GM21825 (cell line): ENCODE data around the gene KLHL29.
A peak's percentile ranks its signal among the peaks of the same experiment; 100 is the strongest.

Experiments used
- ATAC-seq: cut with Tn5 transposase; IDR thresholded peaks from one replicate; pipeline ENCODE4 v1.9.1; 2021; ENCODE audit warnings: mild to moderate bottlenecking, moderate library complexity; ENCODE audit not compliant: unreplicated experiment

KLHL29 gene

DNA sequence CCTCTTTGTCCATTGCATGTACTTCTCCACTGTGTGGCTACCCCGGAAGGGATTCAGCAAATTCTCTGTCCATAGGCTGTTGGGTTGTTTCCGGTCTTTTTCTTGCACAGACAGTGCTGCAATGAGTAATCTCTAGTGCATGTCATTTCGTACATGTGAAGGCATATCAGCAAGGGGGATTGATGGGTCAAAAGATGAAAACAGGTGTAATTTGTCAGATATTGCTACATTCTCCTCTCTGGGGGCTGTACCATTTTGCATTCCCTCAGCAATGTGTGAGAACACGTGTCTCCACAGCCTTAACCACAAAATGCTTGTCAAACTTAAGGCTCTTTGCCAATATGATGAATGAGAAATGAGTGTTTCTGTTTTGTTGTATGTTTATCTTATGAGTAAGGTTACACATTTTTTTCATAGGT, 60.5 kb downstream of the KLHL29 start:
- no peak for ATAC-seq

DNA sequence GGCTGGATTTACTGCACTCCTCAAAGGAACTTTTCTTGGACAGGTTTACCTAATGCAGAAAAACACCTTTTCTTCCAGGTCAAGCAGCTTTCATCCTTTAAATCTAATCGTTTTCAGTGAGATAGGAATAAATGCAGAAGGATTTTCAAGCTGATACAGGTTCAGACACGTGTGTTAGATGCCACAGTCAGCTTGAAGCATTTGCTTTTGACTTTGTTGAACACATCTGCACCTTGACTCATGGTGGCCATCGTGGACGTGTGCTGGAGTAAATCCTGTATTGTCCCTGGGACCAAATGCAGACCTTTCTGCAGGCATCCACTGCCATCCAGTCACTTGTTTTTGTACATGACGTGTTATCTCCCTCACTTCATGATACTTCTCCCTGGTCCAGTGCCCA, 61.9 kb downstream of the KLHL29 start:
- ATAC-seq = no peak

DNA sequence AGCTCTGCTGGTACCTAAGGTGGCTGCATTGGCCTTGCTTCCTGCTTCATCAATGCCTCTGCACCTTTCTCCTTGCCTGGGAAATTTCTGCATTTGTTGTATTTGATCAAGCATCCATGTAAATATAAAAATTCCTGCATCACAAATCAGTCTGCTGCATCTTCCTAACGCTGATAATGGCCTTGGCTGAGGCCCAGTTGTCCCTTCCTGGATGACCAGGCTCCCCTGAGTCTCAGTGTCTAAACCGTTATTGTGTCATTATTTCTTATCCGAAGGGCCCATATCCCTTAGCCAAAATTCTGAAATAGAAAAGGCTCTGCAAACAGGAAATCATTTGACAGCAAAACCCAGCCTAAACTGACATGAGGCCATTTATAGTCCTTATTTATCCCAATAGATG, 62.4 kb downstream of the KLHL29 start:
- ATAC-seq = no peak

- ATAC-seq = no peak
Observed at GRCh38 chr2:23448906-23449305, 63.9 kb downstream of the KLHL29 start.

- ATAC-seq = peak; percentile 78
Observed at GRCh38 chr2:23449413-23449812, 64.4 kb downstream of the KLHL29 start.

- no peak for ATAC-seq
Observed at GRCh38 chr2:23449831-23450331, 64.9 kb downstream of the KLHL29 start.

DNA sequence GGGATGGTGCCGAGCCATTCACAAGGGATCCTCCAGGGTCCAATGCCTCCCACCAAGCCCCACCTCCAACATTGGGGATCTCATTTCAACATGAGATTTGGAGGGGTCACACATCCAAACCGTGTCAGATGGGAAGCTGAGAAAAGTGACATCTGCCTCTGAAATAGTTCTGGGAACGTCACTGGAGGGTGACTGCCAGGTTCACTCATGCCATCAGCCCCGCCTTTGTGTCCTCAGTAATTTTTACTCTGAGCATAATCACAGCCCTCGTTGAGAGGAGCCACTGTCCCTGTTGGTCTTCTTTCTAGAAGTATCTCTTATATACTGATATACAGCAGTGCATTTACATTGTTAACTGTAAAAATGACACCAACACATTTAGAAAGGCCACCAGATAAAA, 67.4 kb downstream of the KLHL29 start:
- ATAC-seq = no peak

- ATAC-seq = peak; percentile 61
Observed at GRCh38 chr2:23452853-23453420, 68.0 kb downstream of the KLHL29 start.

GRCh38 chr2:23453432-23453831, 68.5 kb downstream of the KLHL29 start:
- no peak for ATAC-seq

GRCh38 chr2:23453836-23454460, 69.0 kb downstream of the KLHL29 start:
- ATAC-seq = no peak

- no peak for ATAC-seq
Observed at GRCh38 chr2:23454501-23455120, 69.6 kb downstream of the KLHL29 start.

GRCh38 chr2:23456396-23456795, 71.4 kb downstream of the KLHL29 start:
- no peak for ATAC-seq

GRCh38 chr2:23456881-23457760, 72.1 kb downstream of the KLHL29 start:
- no peak for ATAC-seq

DNA sequence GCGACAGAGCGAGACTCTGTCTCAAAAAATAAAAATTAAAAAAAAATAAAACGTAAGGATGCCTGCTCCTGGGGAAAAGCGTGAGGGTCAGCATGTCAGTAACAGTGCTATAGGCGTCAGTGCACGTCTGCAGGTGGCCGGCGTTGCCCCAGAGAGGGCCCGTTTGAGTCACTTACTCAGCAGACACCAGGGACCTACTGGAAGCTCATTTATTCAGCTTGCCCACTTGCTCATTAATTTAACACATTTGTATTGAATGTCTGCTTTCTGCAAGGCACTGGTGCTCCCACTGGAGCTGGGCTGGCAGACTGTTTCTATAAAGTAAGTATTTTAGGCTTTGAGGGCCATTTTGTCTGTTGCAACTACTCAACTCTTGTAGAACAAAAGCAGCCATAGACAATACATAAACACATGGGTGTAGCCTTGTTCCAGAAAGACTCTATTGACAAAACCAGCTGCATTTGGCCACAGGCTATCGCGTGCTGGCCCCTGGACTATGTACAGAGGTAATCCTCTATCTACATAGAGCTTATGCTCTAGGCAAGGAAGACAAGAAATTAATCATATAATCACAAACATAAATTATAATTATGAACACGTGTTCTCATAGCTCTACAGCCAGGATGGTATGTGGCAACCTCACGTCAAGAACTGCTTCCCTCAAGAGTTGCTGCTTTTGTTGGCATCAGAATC, 73.2 kb downstream of the KLHL29 start:
- ATAC-seq = no peak

DNA sequence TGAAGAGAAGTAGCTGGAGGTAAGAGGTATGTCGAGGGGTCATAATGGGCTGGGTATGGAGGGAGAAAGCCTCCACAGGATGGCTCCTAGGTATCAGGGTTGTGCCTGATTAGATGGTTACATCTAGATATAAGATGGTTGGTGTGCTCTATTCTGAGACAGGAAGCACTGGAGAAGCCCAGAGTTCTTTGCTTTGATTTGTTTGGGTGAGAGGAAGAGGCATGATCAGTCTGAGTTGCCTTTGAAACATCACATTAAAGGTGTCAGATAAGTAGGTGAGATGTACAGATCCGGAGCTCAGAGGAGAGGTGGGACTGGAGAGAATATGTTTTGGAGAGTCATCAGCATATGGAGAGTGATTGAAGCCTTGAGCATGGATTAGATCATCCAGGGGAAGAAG, 74.1 kb downstream of the KLHL29 start:
- ATAC-seq = no peak

DNA sequence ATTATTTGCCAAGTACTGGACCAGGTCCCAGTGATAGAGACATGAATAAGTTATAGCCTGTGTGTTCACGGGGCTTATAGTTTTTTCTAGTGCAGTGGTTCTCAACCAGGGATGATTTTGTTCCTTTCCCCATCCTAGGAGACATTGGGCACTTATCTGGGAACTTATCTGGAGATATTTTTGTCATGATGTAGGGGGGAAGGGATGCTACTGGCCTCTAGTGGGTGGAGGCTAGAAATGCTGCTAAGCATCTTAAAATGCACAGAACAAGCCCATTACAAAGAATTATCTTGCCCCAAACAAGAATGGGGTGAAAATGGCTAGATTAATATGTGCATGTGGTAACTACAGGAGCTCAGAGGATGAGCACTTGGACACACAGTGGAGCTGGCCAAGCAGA, 75.2 kb downstream of the KLHL29 start:
- ATAC-seq = peak; percentile 52

DNA sequence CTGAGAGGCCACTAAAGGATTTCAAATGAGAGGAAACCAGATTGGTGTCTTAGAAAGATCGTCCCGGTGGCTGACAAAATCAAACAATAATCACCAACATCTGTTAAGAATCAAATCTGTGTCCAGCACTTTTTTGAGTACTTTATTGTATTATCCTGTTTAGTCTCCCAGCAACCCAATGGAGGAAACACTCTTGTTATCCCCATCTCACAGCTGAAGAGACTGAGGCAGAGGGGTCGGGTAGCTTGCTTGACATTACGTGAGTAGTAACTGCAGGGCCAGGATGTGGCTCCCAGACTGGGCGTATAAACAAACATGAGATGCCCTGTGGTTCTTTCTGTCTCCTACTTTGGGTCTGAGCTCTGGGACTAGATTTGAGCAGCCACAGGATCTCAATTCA, 76.0 kb downstream of the KLHL29 start:
- no peak for ATAC-seq

DNA sequence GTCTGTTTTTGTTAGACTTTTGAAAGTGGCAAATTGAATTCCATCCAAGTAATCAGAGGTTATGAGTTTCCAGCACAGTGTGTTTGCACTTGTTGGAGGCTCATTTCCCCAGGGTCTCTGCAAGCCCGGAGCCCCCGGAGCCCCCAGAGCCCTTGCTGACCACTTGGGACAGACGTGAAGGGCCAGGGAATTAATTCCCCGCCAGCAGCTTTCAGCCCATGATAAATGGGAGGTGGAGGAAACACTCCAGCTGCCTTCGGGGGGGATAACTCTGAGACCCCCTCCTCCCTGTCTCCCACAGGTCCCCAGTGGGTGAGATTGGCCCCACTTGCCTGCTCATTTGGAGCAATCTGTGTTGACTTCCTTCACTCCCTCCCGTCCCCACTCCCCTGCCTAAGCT, 79.2 kb downstream of the KLHL29 start:
- no peak for ATAC-seq

GRCh38 chr2:23464905-23465537, 80.0 kb downstream of the KLHL29 start:
- ATAC-seq = no peak

DNA sequence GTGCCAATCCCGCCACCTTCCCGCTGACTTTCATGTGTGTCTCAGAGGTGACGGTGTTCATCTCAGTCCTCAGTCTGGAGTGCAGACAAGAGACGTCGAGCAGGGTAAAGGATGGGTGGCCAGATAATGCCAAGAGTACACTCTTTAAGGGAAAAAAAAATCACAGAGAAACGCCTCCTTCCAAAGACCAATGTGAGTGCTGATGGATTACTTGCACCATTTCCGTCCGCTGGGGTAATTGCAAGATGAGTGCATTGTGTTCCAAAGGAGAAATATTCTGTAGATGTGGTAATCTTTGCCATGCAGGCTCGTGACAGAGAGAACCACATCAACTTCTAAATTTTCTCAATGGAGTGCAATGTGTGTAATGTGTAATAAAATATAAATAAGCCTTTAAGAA, 81.0 kb downstream of the KLHL29 start:
- no peak for ATAC-seq
